Thyroid gland (tissue), 4 donors: Measurements from ENCODE around the gene PPP4R4. TPM values are rescaled to one million over a fixed set of nuclear protein-coding genes. Genes with fewer than 3 reads are reported as not detected.

Experiments
- DNase-seq, 2 donors: peaks; one replicate each; pipeline ENCODE4 v3.0.0-alpha.2; 2019
- H3K27ac ChIP-seq, 3 donors: fragments of 200-600 bp; sonication (generic); 1 replicate in 2 of 3; 2 replicates in 1 of 3; pipeline ENCODE4 v1.5.1; 2016 to 2019; ENCODE audit warnings: mild to moderate bottlenecking in 1 of 3, moderate library complexity in 1 of 3
- H3K27me3 ChIP-seq: fragments of 200-600 bp; sonication (generic); one replicate; pipeline ENCODE4 v1.5.1; 2019
- H3K36me3 ChIP-seq, 2 donors: fragments of 200-600 bp; sonication (generic); one replicate each; pipeline ENCODE4 v1.5.1; 2016 to 2019
- H3K4me1 ChIP-seq, 2 donors: fragments of 200-600 bp; sonication (generic); one replicate each; pipeline ENCODE4 v1.5.1; 2017 to 2019
- H3K4me3 ChIP-seq, 3 donors: fragments of 200-600 bp; sonication (generic); replicated peaks in 1 of 3; 1 replicate in 2 of 3; 2 replicates in 1 of 3; pipeline ENCODE4 v1.5.1; 2016; ENCODE audit warnings: mild to moderate bottlenecking in 1 of 3
- H3K9me3 ChIP-seq: fragments of 200-600 bp; sonication (generic); one replicate; pipeline ENCODE4 v1.5.1; 2017
- POLR2A ChIP-seq, 2 donors: fragments of 450-650 bp; IDR thresholded peaks; one replicate each; pipeline ENCODE4 v1.6.1; 2017; ENCODE audit warnings: antibody characterized with exemption in 2 of 2, mild to moderate bottlenecking in 2 of 2, moderate library complexity in 1 of 2
- WGBS, 2 donors: methylation state at CpG; one replicate each; pipeline ENCODE4 v1.1.5; 2017; 5-methylcytosine and 5-hydroxymethylcytosine counted together
- intact Hi-C: fragments of 100-400 bp; cut with DNase I; formaldehyde crosslinking; loops from one replicate; pipeline ENCODE4 v1.15.1; 2023
- total RNA-seq, 4 donors: library from RNA; depleted of rRNA; stranded (reverse); fragments of >200 nt; gene quantifications; one replicate each; pipeline ENCODE4 v1.2.3, GENCODE V29; 2016
- TF ChIP-seq, protein P1 (sequence below), 6 experiments: fragments of 200-600 bp in 3 of 6; fragments of 450-650 bp in 3 of 6; sonication (generic) in 3 of 6; IDR thresholded peaks; one replicate each; pipeline ENCODE4 v1.5.1; 2016 to 2019; ENCODE audit warnings: antibody characterized with exemption in 6 of 6, mild to moderate bottlenecking in 2 of 6, inconsistent platforms in 1 of 6, moderate library complexity in 1 of 6

The PPP4R4 gene
- total RNA-seq, 4 donors from 2014 or later = 0.45 to 16.2 (median 0.92) TPM

DNA sequence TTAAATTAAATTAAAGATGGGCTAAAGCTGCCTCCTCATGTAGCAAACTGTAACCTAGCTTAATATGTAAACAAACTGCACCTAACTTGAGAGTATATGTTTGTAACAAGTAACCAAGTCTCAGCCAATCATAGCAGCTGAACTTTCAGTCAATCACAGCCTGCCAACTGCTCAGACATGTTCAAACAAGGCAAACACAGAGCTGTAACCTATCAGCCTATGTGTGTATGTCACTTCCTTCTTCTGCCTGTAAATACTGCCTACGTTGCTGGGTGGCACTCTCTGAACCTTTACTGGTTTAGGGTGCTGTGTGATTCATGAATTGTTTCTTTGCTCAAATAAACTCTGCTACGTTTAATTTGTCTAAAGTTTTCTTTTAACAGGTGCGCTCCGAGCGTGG is 146.1 kb downstream of the PPP4R4 start:
- TF ChIP-seq, protein P1, sequence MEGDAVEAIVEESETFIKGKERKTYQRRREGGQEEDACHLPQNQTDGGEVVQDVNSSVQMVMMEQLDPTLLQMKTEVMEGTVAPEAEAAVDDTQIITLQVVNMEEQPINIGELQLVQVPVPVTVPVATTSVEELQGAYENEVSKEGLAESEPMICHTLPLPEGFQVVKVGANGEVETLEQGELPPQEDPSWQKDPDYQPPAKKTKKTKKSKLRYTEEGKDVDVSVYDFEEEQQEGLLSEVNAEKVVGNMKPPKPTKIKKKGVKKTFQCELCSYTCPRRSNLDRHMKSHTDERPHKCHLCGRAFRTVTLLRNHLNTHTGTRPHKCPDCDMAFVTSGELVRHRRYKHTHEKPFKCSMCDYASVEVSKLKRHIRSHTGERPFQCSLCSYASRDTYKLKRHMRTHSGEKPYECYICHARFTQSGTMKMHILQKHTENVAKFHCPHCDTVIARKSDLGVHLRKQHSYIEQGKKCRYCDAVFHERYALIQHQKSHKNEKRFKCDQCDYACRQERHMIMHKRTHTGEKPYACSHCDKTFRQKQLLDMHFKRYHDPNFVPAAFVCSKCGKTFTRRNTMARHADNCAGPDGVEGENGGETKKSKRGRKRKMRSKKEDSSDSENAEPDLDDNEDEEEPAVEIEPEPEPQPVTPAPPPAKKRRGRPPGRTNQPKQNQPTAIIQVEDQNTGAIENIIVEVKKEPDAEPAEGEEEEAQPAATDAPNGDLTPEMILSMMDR (IDR thresholded peaks at IDR 0.05) = no peak
- TF ChIP-seq POLR2A (IDR thresholded peaks at IDR 0.05) = no peak
- no peaks in the 10 kb centered on the region for H3K27me3 ChIP-seq
- intact Hi-C loops = no loop called here
- DNase-seq = no peak
- no peaks in the 10 kb centered on the region for H3K36me3 ChIP-seq
- peaks cover 5% of the 10 kb centered on the region for H3K9me3 ChIP-seq
- WGBS, 2 donors = 64 to 67% methylated on average over 5 of the region's 5 CpGs
- no peaks in the 10 kb centered on the region for H3K4me1 ChIP-seq
- no peak overlapping the region for H3K4me3 ChIP-seq
- H3K27ac ChIP-seq = no peak overlapping the region

DNA sequence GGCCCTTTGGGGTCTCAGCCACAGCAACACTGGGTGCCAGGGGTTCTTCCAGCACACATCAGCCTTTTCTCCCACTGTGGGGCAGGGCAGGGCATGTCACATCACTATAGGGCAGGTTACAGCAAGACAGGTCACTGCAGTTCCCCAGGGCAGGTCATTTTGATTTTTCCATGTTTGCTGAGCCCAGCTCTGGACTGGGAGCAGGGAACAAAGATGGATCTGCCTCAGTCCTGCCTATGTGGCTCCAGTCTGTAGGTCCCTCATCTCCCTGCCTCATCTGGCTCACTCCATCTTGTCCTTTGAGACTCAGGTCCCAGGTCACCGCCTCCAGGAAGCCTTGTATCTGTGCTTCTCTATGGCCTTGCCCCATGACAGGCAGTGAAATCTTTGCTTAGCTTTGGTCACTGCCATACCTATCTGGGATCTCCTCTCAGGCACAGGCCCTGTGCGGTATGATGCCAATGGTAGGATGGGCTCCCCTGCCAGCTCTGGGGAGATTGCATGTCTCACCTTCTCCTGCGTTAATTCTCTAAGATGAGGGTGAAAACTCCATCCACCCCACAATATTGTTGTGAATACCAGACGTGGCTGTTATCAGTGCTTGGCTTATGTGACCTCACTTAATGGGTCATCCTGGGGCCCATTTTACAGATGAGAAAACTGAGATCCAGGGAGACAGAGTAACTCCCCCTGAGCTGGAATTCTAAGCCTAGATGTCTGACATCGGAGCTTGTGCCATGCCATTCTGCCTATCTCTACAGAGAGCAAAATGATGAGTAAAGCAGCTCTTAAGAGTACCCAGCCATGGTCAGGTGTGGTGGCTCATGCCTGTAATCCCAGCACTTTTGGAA is 147.5 kb downstream of the PPP4R4 start:
- H3K27me3 ChIP-seq = no peaks in the 10 kb centered on the region
- H3K4me1 ChIP-seq = no peaks in the 10 kb centered on the region
- H3K9me3 ChIP-seq = peaks cover 5% of the 10 kb centered on the region
- WGBS, 2 donors = 80 to 96% methylated on average over 5 of the region's 5 CpGs
- H3K36me3 ChIP-seq = no peaks in the 10 kb centered on the region
- intact Hi-C loops = no loop called here
- TF ChIP-seq, protein P1 (IDR thresholded peaks at IDR 0.05) = no peak
- no peak for TF ChIP-seq POLR2A (IDR thresholded peaks at IDR 0.05)
- no peak overlapping the region for H3K27ac ChIP-seq
- H3K4me3 ChIP-seq = no peak overlapping the region
- no peak for DNase-seq

DNA sequence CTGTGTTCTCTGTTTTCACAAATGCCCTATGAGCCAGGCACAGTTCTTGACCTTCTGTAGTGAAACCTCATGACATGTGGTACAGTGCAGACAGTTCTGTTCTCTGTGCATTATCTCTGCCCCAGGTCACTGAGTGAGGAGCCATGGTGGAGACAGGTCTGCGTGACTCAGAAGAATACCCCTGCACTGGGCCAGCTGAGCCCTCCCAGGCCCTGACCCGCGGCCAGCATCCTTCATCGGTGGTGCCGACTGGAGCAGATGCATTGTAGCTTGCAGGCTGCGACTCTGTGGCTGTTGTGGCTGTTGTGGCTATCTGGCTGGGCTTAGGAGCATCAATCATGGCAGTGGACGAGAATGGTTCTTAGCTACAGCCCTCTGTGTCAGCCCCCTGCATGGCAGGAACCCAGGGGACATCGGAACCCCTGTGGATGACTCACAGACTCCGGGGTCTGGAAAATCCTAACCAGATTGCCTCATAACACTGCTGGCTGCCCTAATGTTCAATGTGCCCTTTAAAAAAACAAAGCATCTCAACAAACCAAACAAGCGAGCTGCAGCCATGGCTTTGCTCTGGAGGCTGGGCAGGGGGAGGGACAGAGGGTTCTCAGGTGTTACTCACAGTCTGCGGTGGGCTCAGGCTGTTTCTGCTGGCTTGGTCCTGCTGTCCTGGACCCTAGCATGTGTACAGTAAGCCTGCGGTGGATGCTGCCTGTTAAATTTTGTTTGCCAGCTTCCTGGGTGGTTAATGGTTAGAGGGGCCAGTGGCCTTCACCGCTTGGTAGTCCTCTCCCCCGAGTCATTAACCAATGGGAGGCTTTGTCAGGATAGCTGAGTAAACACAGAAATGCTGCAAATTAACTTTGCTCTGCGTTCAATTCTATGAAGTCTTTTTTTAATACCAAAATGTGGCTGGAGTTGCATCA is 148.8 kb downstream of the PPP4R4 start, which contains the start of gene SERPINA6:
Gene SERPINA6, minus strand, starts transcription at position 689 of the 923 bp plus-strand sequence. CDS start 8,688 bp downstream, outside the sequence.
- Histone ChIP-seq H3K27me3 (no peaks in the 10 kb centered on the region), H3K36me3 (no peaks in the 10 kb centered on the region), H3K27ac (no peak within 1 kb of the TSS), H3K4me3 (no peak within 1 kb of the TSS), H3K4me1 (no peaks in the 10 kb centered on the region), H3K9me3 (peaks cover 5% of the 10 kb centered on the region)
- WGBS, 2 donors = 50 to 52% methylated on average over 12 to 15 of the region's 15 CpGs
- DNase-seq = no peak
- TF ChIP-seq, protein P1 (IDR thresholded peaks at IDR 0.05) = no peak
- TF ChIP-seq POLR2A (IDR thresholded peaks at IDR 0.05) = no peak
- intact Hi-C loops = no loop called here

- TF ChIP-seq POLR2A (IDR thresholded peaks at IDR 0.05) = no peak
- TF ChIP-seq, protein P1 (IDR thresholded peaks at IDR 0.05) = no peak
- 62 to 64% methylated on average over 2 of the region's 2 CpGs for WGBS, 2 donors
- intact Hi-C loops = no loop called here
- H3K9me3 ChIP-seq = no peaks in the 10 kb centered on the region
- no peaks in the 10 kb centered on the region for H3K27me3 ChIP-seq
- H3K4me1 ChIP-seq = no peaks in the 10 kb centered on the region
- no peak overlapping the region for H3K4me3 ChIP-seq
- H3K36me3 ChIP-seq = no peaks in the 10 kb centered on the region
- no peak overlapping the region for H3K27ac ChIP-seq
- DNase-seq = no peak
Observed at GRCh38 chr14:94328196-94328595, 154.1 kb downstream of the PPP4R4 start.

Other genes with a start within 250 kb of the PPP4R4 start
- 1 to 10 TPM in 1 of 4 donors, under 1 TPM in 3; 0.40 to 3.6 (median 0.63) TPM for gene FAM181A, start 247.0 kb upstream of the PPP4R4 start, total RNA-seq
- gene ASB2, start 197.8 kb upstream of the PPP4R4 start, total RNA-seq = 1 to 10 TPM in 1 of 4 donors, under 1 TPM in 2, not detected in 1; 0.67 to 3.8 (median 0.79) TPM
- not detected for gene CCDC197, start 177.0 kb upstream of the PPP4R4 start, total RNA-seq
- gene OTUB2, start 148.0 kb upstream of the PPP4R4 start, total RNA-seq = 1 to 10 TPM in 1 of 4 donors, under 1 TPM in 2, not detected in 1; 0.45 to 1.2 (median 0.54) TPM
- 100 to 1,000 TPM; 139 to 209 (median 193) TPM for gene DDX24, start 93.1 kb upstream of the PPP4R4 start, total RNA-seq
- 10 to 100 TPM in 2 of 4 donors, 1 to 10 TPM in 2; 3.4 to 21.3 (median 10.2) TPM for gene IFI27L1, start 93.0 kb upstream of the PPP4R4 start, total RNA-seq
- 100 to 1,000 TPM in 2 of 4 donors, 10 to 100 TPM in 2; 40.8 to 111 (median 81.3) TPM for gene IFI27, start 63.6 kb upstream of the PPP4R4 start, total RNA-seq
- gene IFI27L2, start 44.7 kb upstream of the PPP4R4 start, total RNA-seq = 10 to 100 TPM in 2 of 4 donors, 1 to 10 TPM in 2; 7.8 to 97.8 (median 23.1) TPM
- gene SERPINA10, start 118.9 kb downstream of the PPP4R4 start, total RNA-seq = not detected
- gene SERPINA6, start 149.0 kb downstream of the PPP4R4 start, total RNA-seq = not detected
- gene SERPINA2, start 192.4 kb downstream of the PPP4R4 start, total RNA-seq = not detected
- gene SERPINA1, start 214.3 kb downstream of the PPP4R4 start, total RNA-seq = 10 to 100 TPM; 10.5 to 25.4 (median 18.9) TPM